Fibroblast of skin of scalp (primary cell): ENCODE results near the gene PLD2.
"Not testable (repeated sequence)": the region's sequence is repeated elsewhere in the genome, so short reads cannot be mapped to it uniquely, and the experiment has no call there.

Experiments used
- DNase-seq: peaks from one replicate; pipeline ENCODE4 v3.0.0-alpha.2; 2013

The PLD2 gene

GRCh38 chr17:4790705-4791088, 16.3 kb upstream of the PLD2 start:
- DNase-seq = no peak

GRCh38 chr17:4795168-4795567, 11.8 kb upstream of the PLD2 start:
- DNase-seq = no peak

GRCh38 chr17:4796552-4796920, 10.4 kb upstream of the PLD2 start:
- DNase-seq = peak; percentile 46

DNA sequence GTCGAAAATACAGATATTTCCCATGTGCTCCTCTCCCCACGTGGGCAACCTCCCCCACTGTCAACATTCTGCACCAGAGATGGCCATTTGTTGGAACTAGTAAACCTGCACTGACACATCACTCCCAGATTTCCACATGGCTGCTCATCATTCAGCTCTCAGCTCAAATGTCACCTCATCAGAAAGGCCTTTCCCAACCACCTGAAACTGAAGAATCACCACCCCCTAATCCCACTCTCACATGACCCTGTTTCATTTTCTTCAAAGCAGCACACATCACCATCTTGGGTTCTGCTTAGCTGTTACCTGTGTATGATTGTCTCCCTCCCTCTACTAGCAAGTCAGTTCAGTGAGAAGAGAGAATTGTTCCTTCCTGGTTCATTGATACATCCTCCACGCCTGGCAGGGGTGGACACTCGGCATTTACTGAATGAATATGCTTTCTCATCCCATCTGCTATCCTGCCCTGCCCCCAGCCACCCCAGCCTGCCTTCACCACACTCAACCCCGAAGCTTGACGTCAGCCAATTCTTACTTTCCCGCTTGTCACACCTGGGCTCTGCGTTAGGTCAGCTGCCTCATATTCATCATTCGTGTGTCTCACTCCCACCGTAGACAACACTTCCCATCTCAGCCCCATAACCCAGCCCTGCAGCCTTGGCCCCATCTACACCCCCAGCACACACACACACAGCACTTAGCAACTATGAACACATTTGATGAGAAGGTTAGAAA, 6.3 kb upstream of the PLD2 start:
- no peak for DNase-seq

DNA sequence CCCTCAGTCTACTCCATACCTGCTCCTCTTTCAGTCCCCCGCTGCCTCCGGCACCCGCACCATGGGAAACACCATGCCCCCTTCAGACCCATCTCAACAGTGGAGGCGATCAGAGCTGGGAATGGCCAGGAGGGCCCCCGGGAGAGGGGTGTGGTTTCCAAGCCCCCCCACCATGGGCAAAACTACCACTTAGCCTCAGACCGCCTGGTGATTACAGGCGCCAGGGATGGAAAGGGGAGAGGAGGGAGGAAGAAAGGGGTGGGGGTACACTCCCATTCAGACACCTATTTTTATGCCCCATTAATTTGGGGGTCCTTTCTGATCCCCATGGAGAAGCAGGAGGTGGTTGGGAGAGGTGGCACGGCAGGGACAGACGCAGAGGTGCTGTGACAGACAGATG, 4.7 kb upstream of the PLD2 start, which contains the start of gene C17orf114:
Gene C17orf114 (minus strand): TSS at position 101 of the 400 bp plus-strand sequence.
- DNase-seq = no peak

DNA sequence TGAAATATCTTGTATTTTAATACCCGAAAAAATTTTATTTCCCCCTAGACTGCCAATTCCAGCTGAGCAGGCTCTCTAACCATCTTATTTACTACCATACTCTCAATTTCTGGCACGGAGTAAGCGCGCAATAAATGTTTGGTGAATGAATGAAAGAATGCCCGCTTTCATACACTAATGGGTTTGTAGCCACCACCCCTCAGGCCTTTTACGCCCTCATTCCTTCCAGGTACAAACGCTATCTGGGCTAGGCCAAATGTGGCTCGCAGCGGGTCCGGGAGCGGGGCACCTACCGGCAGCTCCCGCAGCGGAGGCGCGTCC, 536 bp upstream of the PLD2 start:
- DNase-seq = no peak

- no peak for DNase-seq
Observed at GRCh38 chr17:4807605-4808377, 839 bp downstream of the PLD2 start.

GRCh38 chr17:4808378-4808767, 1.4 kb downstream of the PLD2 start:
- DNase-seq = no peak

DNA sequence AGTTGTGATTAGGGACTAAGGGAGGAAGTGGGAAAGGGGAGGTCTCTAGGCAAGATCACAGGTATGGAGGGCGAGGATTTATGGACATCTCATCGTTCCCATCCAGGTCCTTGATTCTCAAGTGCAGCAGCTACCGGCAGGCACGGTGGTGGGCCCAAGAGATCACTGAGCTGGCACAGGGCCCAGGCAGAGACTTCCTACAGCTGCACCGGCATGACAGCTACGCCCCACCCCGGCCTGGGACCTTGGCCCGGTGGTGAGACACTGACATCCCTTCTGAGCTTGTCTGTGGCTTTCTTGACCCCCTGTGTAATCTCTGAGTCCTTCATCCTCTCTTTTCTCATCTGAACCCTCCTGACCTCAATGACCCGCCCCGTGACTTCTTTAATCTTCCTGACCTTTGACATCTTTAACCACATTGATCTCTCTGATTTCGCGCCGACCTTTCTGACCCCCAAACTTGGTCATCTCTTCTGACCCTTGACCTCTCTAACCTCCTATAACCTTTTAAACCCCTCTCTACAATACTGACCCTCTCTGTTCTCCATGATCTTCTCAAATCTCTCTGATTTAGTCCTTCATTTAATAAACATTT, 3.8 kb downstream of the PLD2 start:
- no peak for DNase-seq

DNA sequence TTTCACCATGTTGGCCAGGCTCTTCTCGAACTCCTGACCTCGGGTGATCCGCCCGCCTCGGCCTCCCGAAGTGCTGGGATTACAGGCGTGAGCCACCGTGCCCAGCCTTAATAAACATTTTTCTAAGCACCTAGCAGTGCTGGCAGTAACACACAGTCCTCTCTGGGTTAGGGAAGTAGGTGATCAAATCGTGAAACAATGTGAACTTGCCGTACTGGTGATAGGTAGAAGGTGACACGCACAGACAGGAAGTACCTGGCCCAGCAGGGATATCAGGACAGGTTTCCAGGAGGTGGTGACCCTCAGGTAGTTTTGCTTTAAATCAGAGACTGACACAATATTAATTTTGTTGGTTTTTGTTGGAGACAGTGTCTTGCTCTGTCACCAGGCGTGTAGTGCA, 4.5 kb downstream of the PLD2 start:
- no peak for DNase-seq

- DNase-seq = no peak
Observed at GRCh38 chr17:4812690-4813089, 5.7 kb downstream of the PLD2 start.

- no peak for DNase-seq
Observed at GRCh38 chr17:4815043-4815675, 8.2 kb downstream of the PLD2 start.

GRCh38 chr17:4816826-4817225, 9.9 kb downstream of the PLD2 start:
- no peak for DNase-seq

- no peak for DNase-seq
Observed at GRCh38 chr17:4818276-4818675, 11.3 kb downstream of the PLD2 start.

GRCh38 chr17:4822835-4823234, 15.9 kb downstream of the PLD2 start:
- DNase-seq = no peak

- DNase-seq = no peak
Observed at GRCh38 chr17:4823373-4824089, 16.6 kb downstream of the PLD2 start.

GRCh38 chr17:4827399-4827798, 20.4 kb downstream of the PLD2 start:
- DNase-seq = no peak

DNA sequence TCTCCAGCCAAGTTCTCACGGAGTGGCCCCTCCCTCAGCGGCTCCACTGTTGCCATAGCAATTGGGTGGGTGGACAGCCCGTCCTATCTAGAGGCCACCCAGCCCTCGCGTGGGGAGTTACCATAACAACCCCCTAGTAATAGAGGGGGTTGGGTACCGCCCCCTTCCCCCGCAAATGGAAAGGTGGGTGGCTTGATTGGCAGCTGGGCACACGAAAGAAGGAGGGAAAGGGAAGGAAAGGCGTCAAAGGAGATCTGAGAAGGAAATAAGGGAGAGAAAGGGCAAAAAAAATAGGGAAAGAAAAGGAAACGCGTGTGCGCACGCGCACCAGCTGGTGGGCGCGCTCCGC, 25.9 kb downstream of the PLD2 start:
- not testable (repeated sequence) for DNase-seq

GRCh38 chr17:4833178-4833940, 26.4 kb downstream of the PLD2 start, which contains the start of gene MINK1:
Gene MINK1 (plus strand): TSS chr17:4833340. CDS start chr17:4833584, 244 bp downstream.
- peak; percentile 93 for DNase-seq

GRCh38 chr17:4833941-4834680, 27.2 kb downstream of the PLD2 start:
- DNase-seq = peak; percentile 54

- no peak for DNase-seq
Observed at GRCh38 chr17:4834681-4835020, 27.7 kb downstream of the PLD2 start.
